Activated CD4-positive, alpha-beta memory T cell treated with anti-CD3 and anti-CD28 coated beads, Interleukin-2, amount 10 ng/mL, durations not matched to agents 7 days and 5 days (primary cell): ENCODE results near the gene MMP15. TPM values are rescaled to one million over a fixed set of nuclear protein-coding genes. Genes with fewer than 3 reads are reported as not detected.
"Not testable (repeated sequence)": the region's sequence is repeated elsewhere in the genome, so short reads cannot be mapped to it uniquely, and the experiment has no call there.

Source experiments
- CTCF ChIA-PET: fragments of 350-600 bp; sonication (Branson Sonifier 250); formaldehyde crosslinking; loops from one replicate; lab custom pipeline; 2021; ENCODE audit warnings: antibody characterized with exemption, inconsistent platforms; lab: Charles Lee
- POLR2A ChIA-PET: fragments of 350-600 bp; sonication (Branson Sonifier 250); formaldehyde crosslinking; loops from one replicate; lab custom pipeline; 2021; ENCODE audit warnings: antibody characterized with exemption; lab: Charles Lee
- DNase-seq: peaks from one replicate; pipeline ENCODE4 v3.0.0-alpha.2; 2020
- H3K27ac Mint-ChIP-seq: one replicate; pipeline ENCODE4 v1.8.0; 2021; ENCODE audit warnings: mild to moderate bottlenecking, mixed read lengths
- H3K27me3 Mint-ChIP-seq: one replicate; pipeline ENCODE4 v1.8.0; 2021; ENCODE audit warnings: mixed read lengths
- H3K36me3 Mint-ChIP-seq: one replicate; pipeline ENCODE4 v1.8.0; 2021; ENCODE audit warnings: low read depth, mixed read lengths
- H3K4me1 Mint-ChIP-seq: one replicate; pipeline ENCODE4 v1.8.0; 2021; ENCODE audit warnings: mixed read lengths
- H3K4me3 Mint-ChIP-seq: one replicate; pipeline ENCODE4 v1.8.0; 2021; ENCODE audit warnings: mild to moderate bottlenecking, mixed read lengths
- H3K9me3 Mint-ChIP-seq: one replicate; pipeline ENCODE4 v1.8.0; 2021; ENCODE audit warnings: mixed read lengths
- total RNA-seq, 2 experiments: library from RNA; stranded (reverse); gene quantifications; one replicate each; pipeline ENCODE4 v1.2.3, GENCODE V29; 2021

Gene MMP15
- total RNA-seq, 2 experiments from 2014 or later: 0.68 to 1.1 TPM

DNA sequence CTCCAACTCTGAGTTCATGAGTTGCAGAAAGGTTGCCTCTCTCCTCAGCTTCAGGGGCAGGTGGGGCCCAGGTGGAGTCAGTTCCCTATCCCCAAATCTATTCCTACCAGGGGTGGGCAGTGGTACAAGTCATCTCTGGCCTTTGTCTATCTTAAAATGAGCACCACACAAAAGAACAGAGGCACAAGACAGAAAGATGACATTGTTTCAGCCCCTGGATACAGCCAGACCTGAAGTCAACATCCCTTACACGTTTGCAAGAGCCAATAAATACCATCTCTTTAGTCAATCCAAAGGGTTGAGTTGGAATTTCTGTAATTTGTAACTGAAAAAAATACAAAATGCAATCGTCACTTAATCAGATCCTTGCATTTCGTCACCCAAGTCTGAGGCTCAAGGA, 32.2 kb downstream of the MMP15 start:
- no peak for DNase-seq
- Mint-ChIP-seq H3K9me3 (no peaks in the 10 kb centered on the region), H3K27me3 (peaks cover 2% of the 10 kb centered on the region), H3K36me3 (no peaks in the 10 kb centered on the region), H3K27ac (no peak overlapping the region), H3K4me1 (peaks cover 11% of the 10 kb centered on the region), H3K4me3 (no peak overlapping the region)
- ChIA-PET POLR2A (no interaction called here), CTCF (no interaction called here)

GRCh38 chr16:58062821-58063220, 37.3 kb downstream of the MMP15 start:
- no peak overlapping the region for H3K27ac Mint-ChIP-seq
- CTCF ChIA-PET: no interaction called here
- H3K4me1 Mint-ChIP-seq: no peaks in the 10 kb centered on the region
- no peak overlapping the region for H3K4me3 Mint-ChIP-seq
- no peak for DNase-seq
- H3K27me3 Mint-ChIP-seq: peaks cover 2% of the 10 kb centered on the region
- H3K9me3 Mint-ChIP-seq: no peaks in the 10 kb centered on the region
- no peaks in the 10 kb centered on the region for H3K36me3 Mint-ChIP-seq
- POLR2A ChIA-PET: no interaction called here

- no peaks in the 10 kb centered on the region for H3K4me1 Mint-ChIP-seq
- no peak for DNase-seq
- ChIA-PET CTCF (no interaction called here), POLR2A (no interaction called here)
- H3K4me3 Mint-ChIP-seq: no peak overlapping the region
- H3K9me3 Mint-ChIP-seq: no peaks in the 10 kb centered on the region
- no peak overlapping the region for H3K27ac Mint-ChIP-seq
- H3K36me3 Mint-ChIP-seq: no peaks in the 10 kb centered on the region
- no peaks in the 10 kb centered on the region for H3K27me3 Mint-ChIP-seq
These were observed 38.0 kb downstream of the MMP15 start for GRCh38 chr16:58063377-58064076.

DNA sequence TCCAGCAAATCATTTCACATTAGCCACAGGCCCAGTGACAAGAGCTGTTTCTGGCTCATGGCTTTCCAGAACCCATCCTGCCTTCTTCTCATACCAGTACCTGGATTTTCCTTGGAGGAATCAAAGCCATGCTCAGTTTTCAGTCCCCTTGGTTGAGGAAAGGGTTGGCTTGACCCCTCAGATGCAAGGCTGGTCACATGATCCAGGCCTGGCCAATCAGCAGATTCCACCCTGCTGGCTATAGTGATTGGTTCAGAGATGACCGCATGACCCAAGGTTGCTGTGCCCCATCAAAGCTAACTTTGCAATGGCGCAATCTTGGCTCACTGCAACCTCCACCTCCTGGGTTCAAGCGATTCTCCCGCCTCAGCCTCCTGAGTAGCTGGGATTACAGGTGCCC, 45.0 kb downstream of the MMP15 start:
- Mint-ChIP-seq H3K4me3 (no peak overlapping the region), H3K4me1 (no peaks in the 10 kb centered on the region), H3K27ac (no peak overlapping the region), H3K36me3 (no peaks in the 10 kb centered on the region), H3K9me3 (peaks cover 5% of the 10 kb centered on the region), H3K27me3 (no peaks in the 10 kb centered on the region)
- ChIA-PET CTCF (no interaction called here), POLR2A (no interaction called here)
- no peak for DNase-seq

DNA sequence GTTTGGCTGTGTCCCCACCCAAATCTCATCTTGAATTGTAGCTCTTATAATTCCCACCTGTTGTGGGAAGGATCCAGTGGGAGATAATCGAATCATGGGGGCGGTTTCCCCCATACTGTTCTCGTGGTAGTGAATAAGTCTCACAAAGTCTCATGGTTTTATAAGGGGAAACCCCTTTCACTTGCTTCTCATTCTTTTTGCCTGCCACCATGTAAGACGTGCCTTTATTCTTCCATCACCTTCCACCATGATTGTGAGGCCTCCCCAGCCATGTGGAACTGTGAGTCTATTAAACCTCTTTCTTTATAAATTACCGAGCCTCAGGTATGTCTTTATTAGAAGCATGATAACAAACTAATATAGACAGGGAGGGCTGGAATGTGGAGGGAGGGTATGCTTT, 46.6 kb downstream of the MMP15 start:
- CTCF ChIA-PET, H3K27me3 Mint-ChIP-seq, H3K9me3 Mint-ChIP-seq, DNase-seq, POLR2A ChIA-PET, H3K4me3 Mint-ChIP-seq, H3K4me1 Mint-ChIP-seq, H3K27ac Mint-ChIP-seq, H3K36me3 Mint-ChIP-seq: not testable (repeated sequence)

DNA sequence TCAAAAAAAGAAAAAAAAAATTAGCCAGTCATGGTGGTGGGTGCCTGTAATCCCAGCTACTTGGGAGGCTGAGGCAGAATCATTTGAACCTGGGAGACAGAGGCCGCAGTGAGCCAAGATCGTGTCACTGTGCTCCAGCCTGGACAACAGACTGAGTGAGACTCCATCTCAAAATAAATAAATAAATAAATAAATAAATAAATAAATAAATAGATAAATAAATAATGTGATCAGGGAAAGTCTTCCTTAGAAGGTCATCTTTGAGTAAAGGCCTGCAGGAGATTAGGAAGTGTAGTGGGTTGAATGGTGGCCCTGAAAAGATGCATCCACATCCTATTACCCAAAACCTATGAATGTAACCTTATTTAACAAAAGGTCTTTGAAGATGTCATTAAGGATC, 47.5 kb downstream of the MMP15 start:
- CTCF ChIA-PET, H3K9me3 Mint-ChIP-seq, DNase-seq, H3K27me3 Mint-ChIP-seq, H3K4me3 Mint-ChIP-seq, H3K27ac Mint-ChIP-seq, H3K36me3 Mint-ChIP-seq, POLR2A ChIA-PET, H3K4me1 Mint-ChIP-seq: not testable (repeated sequence)

- Mint-ChIP-seq H3K27ac (no peak overlapping the region), H3K4me3 (no peak overlapping the region), H3K36me3 (no peaks in the 10 kb centered on the region), H3K9me3 (peaks cover 5% of the 10 kb centered on the region), H3K4me1 (no peaks in the 10 kb centered on the region), H3K27me3 (peaks cover 3% of the 10 kb centered on the region)
- ChIA-PET CTCF (interaction anchor here (1.1 kb wide), 1 partner anchor 21 kb away, joined by 3 read pairs; no protein-coding TSS in a partner anchor), POLR2A (no interaction called here)
- DNase-seq: no peak
These were observed 49.1 kb downstream of the MMP15 start for GRCh38 chr16:58074657-58075056.

- H3K4me3 Mint-ChIP-seq: no peak overlapping the region
- H3K27ac Mint-ChIP-seq: no peak overlapping the region
- peaks cover 5% of the 10 kb centered on the region for H3K9me3 Mint-ChIP-seq
- H3K36me3 Mint-ChIP-seq: no peaks in the 10 kb centered on the region
- H3K4me1 Mint-ChIP-seq: no peaks in the 10 kb centered on the region
- ChIA-PET POLR2A (no interaction called here), CTCF (no interaction called here)
- H3K27me3 Mint-ChIP-seq: peaks cover 3% of the 10 kb centered on the region
- no peak for DNase-seq
These were observed 51.0 kb downstream of the MMP15 start for GRCh38 chr16:58076514-58076913.

DNA sequence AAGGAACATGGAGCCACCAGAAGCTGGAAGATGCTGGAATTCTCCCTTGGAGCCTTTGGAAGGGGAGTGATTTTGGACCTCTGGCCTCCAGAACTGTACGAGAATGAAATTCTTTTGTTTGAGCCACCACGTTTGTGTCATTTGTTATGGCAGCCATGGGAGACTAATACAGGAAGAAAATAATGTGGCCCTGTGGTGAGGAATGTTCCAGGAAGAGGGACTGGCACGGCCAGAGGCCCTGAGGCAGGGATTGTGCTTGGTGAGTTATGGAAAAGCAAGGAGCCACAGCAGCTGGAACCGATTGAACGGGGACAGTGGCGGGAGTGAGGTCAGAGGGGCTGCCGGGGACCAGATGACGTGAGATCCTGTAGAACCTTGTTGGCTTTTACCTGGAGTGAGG, 52.2 kb downstream of the MMP15 start:
- Mint-ChIP-seq H3K27me3 (peaks cover 3% of the 10 kb centered on the region), H3K9me3 (no peaks in the 10 kb centered on the region), H3K4me1 (no peaks in the 10 kb centered on the region), H3K4me3 (no peak overlapping the region), H3K36me3 (no peaks in the 10 kb centered on the region), H3K27ac (no peak overlapping the region)
- CTCF ChIA-PET: interaction anchor here (0.6 kb wide), 1 partner anchor 20 kb away, joined by 3 read pairs; no protein-coding TSS in a partner anchor
- POLR2A ChIA-PET: no interaction called here
- no peak for DNase-seq

- H3K27ac Mint-ChIP-seq, H3K9me3 Mint-ChIP-seq, POLR2A ChIA-PET, H3K4me1 Mint-ChIP-seq, CTCF ChIA-PET, H3K36me3 Mint-ChIP-seq, H3K4me3 Mint-ChIP-seq, H3K27me3 Mint-ChIP-seq, DNase-seq: not testable (repeated sequence)
These were observed 55.1 kb downstream of the MMP15 start for GRCh38 chr16:58080657-58081056.

- no peaks in the 10 kb centered on the region for H3K9me3 Mint-ChIP-seq
- H3K36me3 Mint-ChIP-seq: no peaks in the 10 kb centered on the region
- H3K27me3 Mint-ChIP-seq: no peaks in the 10 kb centered on the region
- ChIA-PET CTCF (interaction anchor here (0.7 to 1.2 kb wide), 3 partner anchors 17 to 73 kb away, joined by 3 to 6 read pairs (median 4); no protein-coding TSS in a partner anchor), POLR2A (no interaction called here)
- H3K27ac Mint-ChIP-seq: no peak overlapping the region
- no peak for DNase-seq
- H3K4me1 Mint-ChIP-seq: no peaks in the 10 kb centered on the region
- no peak overlapping the region for H3K4me3 Mint-ChIP-seq
These were observed 56.8 kb downstream of the MMP15 start for GRCh38 chr16:58082381-58082780.

GRCh38 chr16:58084635-58085034, 59.1 kb downstream of the MMP15 start:
- no peaks in the 10 kb centered on the region for H3K4me1 Mint-ChIP-seq
- no peaks in the 10 kb centered on the region for H3K9me3 Mint-ChIP-seq
- no peak overlapping the region for H3K27ac Mint-ChIP-seq
- no peak overlapping the region for H3K4me3 Mint-ChIP-seq
- H3K36me3 Mint-ChIP-seq: no peaks in the 10 kb centered on the region
- no peak for DNase-seq
- ChIA-PET CTCF (no interaction called here), POLR2A (no interaction called here)
- H3K27me3 Mint-ChIP-seq: no peaks in the 10 kb centered on the region

- H3K27me3 Mint-ChIP-seq: no peaks in the 10 kb centered on the region
- no peaks in the 10 kb centered on the region for H3K36me3 Mint-ChIP-seq
- no peak overlapping the region for H3K4me3 Mint-ChIP-seq
- CTCF ChIA-PET: interaction anchor here (0.7 kb wide), 1 partner anchor 12 kb away, joined by 5 read pairs; no protein-coding TSS in a partner anchor
- H3K9me3 Mint-ChIP-seq: no peaks in the 10 kb centered on the region
- H3K4me1 Mint-ChIP-seq: peaks cover 3% of the 10 kb centered on the region
- POLR2A ChIA-PET: no interaction called here
- no peak overlapping the region for H3K27ac Mint-ChIP-seq
- no peak for DNase-seq
These were observed 59.6 kb downstream of the MMP15 start for GRCh38 chr16:58085171-58085570.
